GM06990 (cell line): ENCODE results near the gene RGL4.

Experiments
- DNase-seq: peaks from one replicate; pipeline ENCODE4 v3.0.0-alpha.2; 2011; ENCODE audit not compliant: insufficient read length; ENCODE audit errors: extremely low read depth
- H3K27me3 ChIP-seq: replicated peaks from 2 replicates; pipeline ENCODE4 v1.6.0; 2011; ENCODE audit warnings: low read length; ENCODE audit not compliant: control insufficient read depth, insufficient read depth
- H3K36me3 ChIP-seq: 2 replicates; pipeline ENCODE4 v1.5.1; 2011; ENCODE audit warnings: low read length; ENCODE audit not compliant: control insufficient read depth, insufficient read depth
- H3K4me3 ChIP-seq: replicated peaks from 2 replicates; pipeline ENCODE4 v1.5.1; 2011; ENCODE audit warnings: low read depth, mild to moderate bottlenecking, control low read depth, low read length
- CTCF ChIP-seq: IDR thresholded peaks from 2 replicates; pipeline ENCODE4 v1.5.1; 2011; ENCODE audit warnings: low read length, control low read depth, mild to moderate bottlenecking, inconsistent platforms; ENCODE audit not compliant: insufficient read depth, poor library complexity, severe bottlenecking

RGL4 gene

GRCh38 chr22:23712256-23712655 is 21.4 kb downstream of the RGL4 start:
- no peak for TF ChIP-seq CTCF
- H3K36me3 ChIP-seq: peaks cover 14% of the 10 kb centered on the region
- no peak for DNase-seq
- no peaks in the 10 kb centered on the region for H3K27me3 ChIP-seq
- no peak overlapping the region for H3K4me3 ChIP-seq

GRCh38 chr22:23713696-23714595 is 23.1 kb downstream of the RGL4 start:
- DNase-seq: no peak
- TF ChIP-seq CTCF: no peak
- Histone ChIP-seq H3K27me3 (no peaks in the 10 kb centered on the region), H3K4me3 (no peak overlapping the region), H3K36me3 (peaks cover 12% of the 10 kb centered on the region)

GRCh38 chr22:23714596-23715578 is 24.1 kb downstream of the RGL4 start:
- Histone ChIP-seq H3K27me3 (no peaks in the 10 kb centered on the region), H3K4me3 (no peak overlapping the region), H3K36me3 (peaks cover 11% of the 10 kb centered on the region)
- no peak for DNase-seq
- TF ChIP-seq CTCF: no peak

DNA sequence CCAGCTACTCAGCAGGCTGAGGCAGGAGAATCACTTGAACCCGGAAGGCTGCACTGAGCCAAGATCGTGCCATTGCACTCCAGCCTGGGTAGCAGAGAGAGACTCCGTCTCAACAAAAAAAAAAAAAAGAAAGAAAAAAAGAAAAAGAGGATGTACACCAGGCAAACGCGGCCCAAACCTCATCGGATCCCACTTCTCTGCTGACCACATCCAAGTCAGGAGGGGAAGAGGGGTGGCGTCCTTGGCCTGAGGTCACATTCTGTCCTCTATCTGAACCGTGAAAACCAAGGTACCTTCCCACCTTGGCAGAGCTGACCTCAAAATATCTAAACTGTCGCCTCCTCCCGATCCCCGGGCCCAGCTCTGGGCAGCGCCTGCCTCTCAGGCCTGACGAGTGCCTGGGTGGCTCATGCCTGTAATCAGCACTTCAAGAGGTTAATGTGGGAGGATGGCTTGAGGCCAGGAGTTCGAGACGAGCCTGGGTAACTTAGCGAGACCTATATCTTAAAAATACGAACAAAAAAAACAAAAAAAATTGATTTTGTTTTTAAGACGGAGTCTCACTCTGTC is 25.1 kb downstream of the RGL4 start:
- TF ChIP-seq CTCF: no peak
- no peak for DNase-seq

DNA sequence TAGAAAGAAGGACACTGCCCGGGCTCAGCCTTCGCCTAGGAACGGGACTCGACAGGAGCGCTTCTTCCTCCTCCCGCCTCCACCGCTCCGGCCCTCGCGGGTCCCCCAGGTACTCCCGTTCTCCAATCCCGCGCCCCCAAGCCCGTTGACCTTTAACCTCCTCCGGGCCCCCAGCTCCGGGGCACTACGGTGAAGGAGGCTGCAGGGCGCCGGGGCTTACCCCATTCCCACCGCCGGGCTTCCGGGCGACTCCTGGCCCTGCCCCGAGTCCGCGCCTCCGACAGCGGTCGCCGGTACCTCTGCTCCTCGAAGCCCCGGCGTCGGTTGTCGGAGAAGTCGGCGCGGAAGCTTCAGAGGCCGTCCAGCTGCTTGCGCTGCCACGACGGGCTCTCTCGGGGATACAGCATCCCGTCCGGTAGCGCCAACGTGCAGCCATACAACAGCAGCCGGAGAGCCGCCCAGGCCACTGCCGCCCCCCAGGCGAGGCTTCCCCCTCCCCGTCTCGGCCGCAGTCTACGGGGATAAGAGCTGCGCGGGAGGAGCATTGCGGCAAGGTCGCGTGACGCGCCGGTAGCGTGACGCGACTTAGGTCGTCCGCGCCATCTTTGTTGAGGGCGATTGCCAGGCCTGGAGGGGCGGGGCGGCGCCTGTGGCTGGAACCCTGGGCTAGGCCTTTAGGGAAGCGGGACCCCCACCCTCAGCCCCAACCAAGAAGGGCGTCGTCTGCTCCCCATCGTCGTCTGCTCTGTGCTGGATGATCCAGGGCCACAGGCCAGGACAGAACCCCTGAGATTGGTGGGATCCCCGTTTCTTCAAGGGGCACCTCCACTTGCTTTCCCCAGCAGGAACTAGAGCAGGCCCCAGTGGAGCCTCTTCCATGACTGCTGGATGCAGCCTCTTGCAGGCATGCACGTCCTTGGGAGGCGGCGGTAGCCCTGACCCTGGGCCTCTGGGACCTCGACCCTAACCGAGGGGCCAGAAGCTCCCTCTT is 26.3 kb downstream of the RGL4 start:
- H3K27me3 ChIP-seq: no peaks in the 10 kb centered on the region
- no peak for TF ChIP-seq CTCF
- H3K4me3 ChIP-seq: peak overlapping the region; percentile 67
- peaks cover 9% of the 10 kb centered on the region for H3K36me3 ChIP-seq
- DNase-seq: peak; percentile 89

More for the DNA sequence above, 25.1 kb downstream of the RGL4 start:
- Histone ChIP-seq H3K27me3 (no peaks in the 10 kb centered on the region), H3K36me3 (peaks cover 11% of the 10 kb centered on the region), H3K4me3 (peak overlapping the region; percentile 67; the same call in 1 of the 2 replicates)
